Neuron (in vitro differentiated cells): Measurements from ENCODE around the gene LRRIQ3.

Source experiments
- H2AFZ ChIP-seq: one replicate; pipeline ENCODE4 v1.6.1; 2013; ENCODE audit warnings: low read depth, mild to moderate bottlenecking, inconsistent platforms, low read length, moderate library complexity
- H3K27me3 ChIP-seq: one replicate; pipeline ENCODE4 v1.6.1; 2013; ENCODE audit warnings: low read length; ENCODE audit not compliant: insufficient read depth
- H3K36me3 ChIP-seq: one replicate; pipeline ENCODE4 v1.6.1; 2013; ENCODE audit warnings: low read length; ENCODE audit not compliant: insufficient read depth
- H3K4me1 ChIP-seq: one replicate; pipeline ENCODE4 v1.6.1; 2013; ENCODE audit warnings: low read length; ENCODE audit not compliant: insufficient read depth
- H3K4me3 ChIP-seq: 2 replicates; pipeline ENCODE4 v1.5.1; 2013; ENCODE audit warnings: mild to moderate bottlenecking, low read length, moderate library complexity
- H3K9me3 ChIP-seq: one replicate; pipeline ENCODE4 v1.6.1; 2013; ENCODE audit warnings: low read length

The LRRIQ3 gene

GRCh38 chr1:74197657-74198552 is at the start of gene LRRIQ3, which contains the start of gene FPGT:
Gene LRRIQ3 (minus strand): TSS chr1:74198176. CDS start chr1:74183684, 14,492 bp downstream.
Gene FPGT (plus strand): TSS chr1:74198242. CDS start chr1:74198279, 37 bp downstream.
- Histone ChIP-seq H3K36me3 (no peaks in the 10 kb centered on the region), H3K4me3 (peak within 1 kb of the TSS; percentile 54), H3K9me3 (no peaks in the 10 kb centered on the region), H2AFZ (peak within 1 kb of the TSS; percentile 23), H3K27me3 (no peaks in the 10 kb centered on the region), H3K4me1 (no peaks in the 10 kb centered on the region)

GRCh38 chr1:74246315-74246714 is 48.3 kb upstream of the LRRIQ3 start:
- Histone ChIP-seq H3K4me1 (peaks cover 25% of the 10 kb centered on the region), H3K27me3 (no peaks in the 10 kb centered on the region), H2AFZ (no peak overlapping the region), H3K9me3 (no peaks in the 10 kb centered on the region), H3K4me3 (no peak overlapping the region), H3K36me3 (no peaks in the 10 kb centered on the region)

GRCh38 chr1:74245168-74245772 is 47.3 kb upstream of the LRRIQ3 start:
- no peak overlapping the region for H3K4me3 ChIP-seq
- H3K27me3 ChIP-seq = no peaks in the 10 kb centered on the region
- H3K9me3 ChIP-seq = no peaks in the 10 kb centered on the region
- H2AFZ ChIP-seq = no peak overlapping the region
- H3K4me1 ChIP-seq = peaks cover 25% of the 10 kb centered on the region
- H3K36me3 ChIP-seq = no peaks in the 10 kb centered on the region

GRCh38 chr1:74237787-74238186 is 39.8 kb upstream of the LRRIQ3 start:
- Histone ChIP-seq H3K4me3 (no peak overlapping the region), H3K36me3 (no peaks in the 10 kb centered on the region), H3K4me1 (no peaks in the 10 kb centered on the region), H3K27me3 (no peaks in the 10 kb centered on the region), H3K9me3 (no peaks in the 10 kb centered on the region), H2AFZ (no peak overlapping the region)

GRCh38 chr1:74237035-74237434 is 39.1 kb upstream of the LRRIQ3 start:
- Histone ChIP-seq H2AFZ (no peak overlapping the region), H3K27me3 (no peaks in the 10 kb centered on the region), H3K9me3 (no peaks in the 10 kb centered on the region), H3K4me3 (no peak overlapping the region), H3K36me3 (no peaks in the 10 kb centered on the region), H3K4me1 (no peaks in the 10 kb centered on the region)

GRCh38 chr1:74236440-74236839 is 38.5 kb upstream of the LRRIQ3 start:
- Histone ChIP-seq H3K4me3 (no peak overlapping the region), H3K36me3 (no peaks in the 10 kb centered on the region), H3K9me3 (no peaks in the 10 kb centered on the region), H2AFZ (no peak overlapping the region), H3K27me3 (no peaks in the 10 kb centered on the region), H3K4me1 (no peaks in the 10 kb centered on the region)

GRCh38 chr1:74235153-74235552 is 37.2 kb upstream of the LRRIQ3 start, which contains the start of gene TNNI3K:
Gene TNNI3K (plus strand): TSS chr1:74235387. CDS start chr1:74235452, 65 bp downstream.
- no peak within 1 kb of the TSS for H2AFZ ChIP-seq
- H3K36me3 ChIP-seq = no peaks in the 10 kb centered on the region
- no peak within 1 kb of the TSS for H3K4me3 ChIP-seq
- no peaks in the 10 kb centered on the region for H3K9me3 ChIP-seq
- H3K4me1 ChIP-seq = no peaks in the 10 kb centered on the region
- H3K27me3 ChIP-seq = no peaks in the 10 kb centered on the region

GRCh38 chr1:74223453-74223852 is 25.5 kb upstream of the LRRIQ3 start:
- H3K9me3 ChIP-seq = no peaks in the 10 kb centered on the region
- H3K4me3 ChIP-seq = no peak overlapping the region
- H3K4me1 ChIP-seq = no peaks in the 10 kb centered on the region
- H2AFZ ChIP-seq = no peak overlapping the region
- no peaks in the 10 kb centered on the region for H3K36me3 ChIP-seq
- H3K27me3 ChIP-seq = no peaks in the 10 kb centered on the region

GRCh38 chr1:74222701-74223100 is 24.7 kb upstream of the LRRIQ3 start:
- no peak overlapping the region for H3K4me3 ChIP-seq
- H3K36me3 ChIP-seq = no peaks in the 10 kb centered on the region
- H3K4me1 ChIP-seq = no peaks in the 10 kb centered on the region
- H2AFZ ChIP-seq = no peak overlapping the region
- no peaks in the 10 kb centered on the region for H3K9me3 ChIP-seq
- no peaks in the 10 kb centered on the region for H3K27me3 ChIP-seq

- Histone ChIP-seq H3K27me3 (no peaks in the 10 kb centered on the region), H3K4me3 (no peak overlapping the region), H3K4me1 (peaks cover 2% of the 10 kb centered on the region), H2AFZ (no peak overlapping the region), H3K36me3 (no peaks in the 10 kb centered on the region), H3K9me3 (no peaks in the 10 kb centered on the region)
Observed at GRCh38 chr1:74215229-74215628, 17.3 kb upstream of the LRRIQ3 start.

GRCh38 chr1:74205266-74205665 is 7.3 kb upstream of the LRRIQ3 start:
- peaks cover 10% of the 10 kb centered on the region for H3K4me1 ChIP-seq
- H3K9me3 ChIP-seq = no peaks in the 10 kb centered on the region
- peak overlapping the region; percentile 26 for H2AFZ ChIP-seq
- no peaks in the 10 kb centered on the region for H3K36me3 ChIP-seq
- H3K4me3 ChIP-seq = no peak overlapping the region
- no peaks in the 10 kb centered on the region for H3K27me3 ChIP-seq

- no peaks in the 10 kb centered on the region for H3K36me3 ChIP-seq
- no peak overlapping the region for H2AFZ ChIP-seq
- H3K4me3 ChIP-seq = no peak overlapping the region
- no peaks in the 10 kb centered on the region for H3K9me3 ChIP-seq
- H3K4me1 ChIP-seq = no peaks in the 10 kb centered on the region
- no peaks in the 10 kb centered on the region for H3K27me3 ChIP-seq
Observed at GRCh38 chr1:74199504-74199903, 1.5 kb upstream of the LRRIQ3 start.

GRCh38 chr1:74197255-74197654 is 721 bp downstream of the LRRIQ3 start:
- no peaks in the 10 kb centered on the region for H3K36me3 ChIP-seq
- no peaks in the 10 kb centered on the region for H3K4me1 ChIP-seq
- H3K4me3 ChIP-seq = no peak overlapping the region
- no peaks in the 10 kb centered on the region for H3K27me3 ChIP-seq
- H3K9me3 ChIP-seq = no peaks in the 10 kb centered on the region
- H2AFZ ChIP-seq = peak overlapping the region; percentile 23
